Sigmoid colon (tissue), 7 donors: ENCODE results near the gene TMEM35B. TPM values are rescaled to one million over a fixed set of nuclear protein-coding genes. Genes with fewer than 3 reads are reported as not detected.
"Not testable (repeated sequence)": the region's sequence is repeated elsewhere in the genome, so short reads cannot be mapped to it uniquely, and the experiment has no call there.

Experiments used
- DNase-seq: peaks from one replicate; pipeline ENCODE4 v3.0.0-alpha.2; 2019
- H3K27ac ChIP-seq, 4 donors: fragments of 200-600 bp; sonication (generic); one replicate each; pipeline ENCODE4 v1.5.1; 2016 to 2019; ENCODE audit warnings: mild to moderate bottlenecking in 1 of 4
- H3K27me3 ChIP-seq, 3 donors: fragments of 200-600 bp; sonication (generic); one replicate each; pipeline ENCODE4 v1.5.1; 2019; ENCODE audit warnings: mild to moderate bottlenecking in 1 of 3
- H3K36me3 ChIP-seq, 4 donors: fragments of 200-600 bp; sonication (generic); one replicate each; pipeline ENCODE4 v1.5.1; 2016 to 2019
- H3K4me1 ChIP-seq, 4 donors: fragments of 200-600 bp; sonication (generic); one replicate each; pipeline ENCODE4 v1.5.1; 2017 to 2019
- H3K4me3 ChIP-seq, 4 donors: fragments of 200-600 bp; sonication (generic); one replicate each; pipeline ENCODE4 v1.5.1; 2017 to 2019; ENCODE audit warnings: mild to moderate bottlenecking in 2 of 4, moderate library complexity in 1 of 4
- H3K9me3 ChIP-seq, 4 donors: fragments of 200-600 bp in 3 of 4; sonication (generic) in 3 of 4; one replicate each; pipeline versions ENCODE4 v1.5.1 to v1.6.1; 2013 to 2019
- EP300 ChIP-seq, 4 donors: sonication (generic); formaldehyde crosslinking; IDR thresholded peaks; one replicate each; pipeline ENCODE4 v1.6.1; 2017; ENCODE audit warnings: antibody characterized with exemption in 4 of 4
- POLR2A ChIP-seq, 2 donors: fragments of 450-650 bp; IDR thresholded peaks; one replicate each; pipeline ENCODE4 v1.6.1; 2016; ENCODE audit warnings: antibody characterized with exemption in 2 of 2, mild to moderate bottlenecking in 2 of 2, moderate library complexity in 2 of 2
- POLR2AphosphoS5 ChIP-seq, 4 donors: sonication (generic); formaldehyde crosslinking; IDR thresholded peaks; one replicate each; pipeline ENCODE4 v1.6.1; 2017; ENCODE audit warnings: antibody characterized with exemption in 4 of 4
- WGBS, 2 donors: extraction: QIAGEN DNeasy Blood & Tissue Kit; methylation state at CpG; one replicate each; pipeline ENCODE4 v1.1.7; 2013; 5-methylcytosine and 5-hydroxymethylcytosine counted together
- intact Hi-C: fragments of 100-400 bp; cut with DNase I; formaldehyde crosslinking; loops from one replicate; pipeline ENCODE4 v1.15.1; 2023
- polyA plus RNA-seq, 3 donors: library from polyadenylated mRNA; stranded (reverse); fragments of 200-250 nt; gene quantifications; one replicate each; pipeline ENCODE4 v1.2.3, GENCODE V29; 2013
- small RNA-seq, 3 donors: library from RNA; depleted of rRNA; stranded (forward); fragments of <200 nt; gene quantifications; one replicate each; pipeline ENCODE3, GENCODE V24; 2016
- total RNA-seq, 4 donors: library from RNA; depleted of rRNA; stranded (reverse); fragments of >200 nt; gene quantifications; one replicate each; pipeline ENCODE4 v1.1.0, GENCODE V29; 2016
- TF ChIP-seq, protein P1 (sequence below), 4 experiments: fragments of 450-650 bp in 3 of 4; fragments of 200-600 bp in 1 of 4; IDR thresholded peaks; one replicate each; pipeline ENCODE4 v1.5.1; 2016 to 2019; ENCODE audit warnings: antibody characterized with exemption in 4 of 4, mild to moderate bottlenecking in 3 of 4, moderate library complexity in 2 of 4
- donor health status: healthy with polysubstance abuse.
- donor health status: Bipolar disorder and iron deficiency.
- donor health status: healthy.

TMEM35B gene
- total and polyA plus RNA-seq, 7 donors: 7.6 to 53.8 (median 22.0) TPM

DNA sequence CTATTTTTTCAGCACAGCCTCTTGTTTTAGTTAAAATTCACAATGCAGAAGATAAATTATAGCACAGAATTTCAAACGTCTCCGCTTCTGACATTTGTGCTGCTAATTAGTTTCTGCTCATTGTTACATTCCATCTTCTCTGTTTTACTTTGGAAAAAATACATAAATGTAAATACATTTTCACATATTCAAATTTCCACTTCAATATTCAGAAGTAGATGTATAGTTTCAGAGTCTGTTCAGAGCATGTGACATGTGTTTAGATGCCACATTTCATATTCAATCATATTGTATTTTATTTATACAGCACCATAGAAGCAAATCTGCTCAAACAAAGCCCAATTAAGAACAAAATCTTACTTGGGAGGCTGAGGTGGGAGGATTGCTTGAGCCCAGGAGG is 19.6 kb downstream of the TMEM35B start:
- Histone ChIP-seq H3K4me1 (no peaks in the 10 kb centered on the region), H3K27ac (no peak overlapping the region), H3K9me3 (peaks cover 0 to 3% (median 0%) of the 10 kb centered on the region in 4 donors), H3K4me3 (no peak overlapping the region), H3K27me3 (peaks cover 0 to 7% (median 0%) of the 10 kb centered on the region in 3 donors), H3K36me3 (no peaks in the 10 kb centered on the region)
- intact Hi-C loops: no loop called here
- TF ChIP-seq EP300 (IDR thresholded peaks at IDR 0.05): no peak
- TF ChIP-seq POLR2A (IDR thresholded peaks at IDR 0.05): no peak
- TF ChIP-seq, protein P1, sequence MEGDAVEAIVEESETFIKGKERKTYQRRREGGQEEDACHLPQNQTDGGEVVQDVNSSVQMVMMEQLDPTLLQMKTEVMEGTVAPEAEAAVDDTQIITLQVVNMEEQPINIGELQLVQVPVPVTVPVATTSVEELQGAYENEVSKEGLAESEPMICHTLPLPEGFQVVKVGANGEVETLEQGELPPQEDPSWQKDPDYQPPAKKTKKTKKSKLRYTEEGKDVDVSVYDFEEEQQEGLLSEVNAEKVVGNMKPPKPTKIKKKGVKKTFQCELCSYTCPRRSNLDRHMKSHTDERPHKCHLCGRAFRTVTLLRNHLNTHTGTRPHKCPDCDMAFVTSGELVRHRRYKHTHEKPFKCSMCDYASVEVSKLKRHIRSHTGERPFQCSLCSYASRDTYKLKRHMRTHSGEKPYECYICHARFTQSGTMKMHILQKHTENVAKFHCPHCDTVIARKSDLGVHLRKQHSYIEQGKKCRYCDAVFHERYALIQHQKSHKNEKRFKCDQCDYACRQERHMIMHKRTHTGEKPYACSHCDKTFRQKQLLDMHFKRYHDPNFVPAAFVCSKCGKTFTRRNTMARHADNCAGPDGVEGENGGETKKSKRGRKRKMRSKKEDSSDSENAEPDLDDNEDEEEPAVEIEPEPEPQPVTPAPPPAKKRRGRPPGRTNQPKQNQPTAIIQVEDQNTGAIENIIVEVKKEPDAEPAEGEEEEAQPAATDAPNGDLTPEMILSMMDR (IDR thresholded peaks at IDR 0.05): no peak
- no peak for TF ChIP-seq POLR2AphosphoS5 (IDR thresholded peaks at IDR 0.05)
- DNase-seq: no peak
- 87 to 92% methylated on average over 2 of the region's 2 CpGs for WGBS, 2 donors

DNA sequence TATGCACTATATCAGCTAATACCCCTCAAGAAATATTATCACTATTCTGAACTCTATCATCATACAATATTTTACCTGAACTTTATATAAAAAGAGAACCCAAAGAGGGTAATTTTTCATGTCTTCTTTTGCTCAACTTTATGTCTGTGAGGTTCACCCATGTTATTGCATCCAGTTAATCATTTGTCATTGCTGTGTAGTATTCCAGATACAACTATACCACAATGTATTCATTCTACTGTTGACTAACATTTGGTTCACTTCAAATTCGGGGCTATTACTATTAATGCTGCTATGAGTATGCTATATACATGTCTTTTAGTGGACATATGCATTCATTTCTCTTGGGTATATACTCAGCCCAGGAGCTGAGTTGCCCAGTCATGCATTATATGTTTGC is 34.7 kb downstream of the TMEM35B start:
- intact Hi-C loops: no loop called here
- H3K4me3 ChIP-seq: no peak overlapping the region

DNA sequence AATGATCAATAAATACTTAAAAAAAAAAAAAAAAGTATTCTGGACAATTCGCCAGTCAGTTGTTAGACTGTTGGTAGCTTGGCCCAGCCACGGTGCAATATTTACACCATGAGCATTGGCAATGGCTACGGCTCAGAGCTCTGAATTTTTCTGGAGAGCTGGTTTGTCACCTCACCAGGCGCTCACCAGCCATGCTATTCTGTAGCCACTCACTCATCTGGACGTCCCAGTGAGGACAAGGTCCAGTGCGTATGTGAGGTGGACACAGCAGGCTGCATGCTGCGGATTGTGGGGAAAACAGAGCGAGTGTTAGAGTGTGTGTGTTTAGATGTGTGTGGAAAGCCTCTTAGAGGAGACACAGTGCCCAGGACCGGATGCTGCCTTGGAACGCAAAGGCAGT is 36.4 kb downstream of the TMEM35B start:
- intact Hi-C loops, H3K9me3 ChIP-seq, H3K4me3 ChIP-seq, H3K27ac ChIP-seq, H3K4me1 ChIP-seq, DNase-seq, H3K36me3 ChIP-seq, H3K27me3 ChIP-seq: not testable (repeated sequence)
- WGBS, 2 donors: 91 to 93% methylated on average over 10 of the region's 10 CpGs

More for the DNA sequence above, 34.7 kb downstream of the TMEM35B start:
- Histone ChIP-seq H3K27ac (no peak overlapping the region), H3K27me3 (no peaks in the 10 kb centered on the region), H3K36me3 (no peaks in the 10 kb centered on the region), H3K4me1 (no peaks in the 10 kb centered on the region), H3K9me3 (no peaks in the 10 kb centered on the region)
- DNase-seq: no peak
- no peak for TF ChIP-seq POLR2AphosphoS5 (IDR thresholded peaks at IDR 0.05)
- no peak for TF ChIP-seq POLR2A (IDR thresholded peaks at IDR 0.05)
- TF ChIP-seq, protein P1 (IDR thresholded peaks at IDR 0.05): no peak
- TF ChIP-seq EP300 (IDR thresholded peaks at IDR 0.05): no peak
- 45 to 56% methylated on average over 1 of the region's 1 CpG for WGBS, 2 donors

DNA sequence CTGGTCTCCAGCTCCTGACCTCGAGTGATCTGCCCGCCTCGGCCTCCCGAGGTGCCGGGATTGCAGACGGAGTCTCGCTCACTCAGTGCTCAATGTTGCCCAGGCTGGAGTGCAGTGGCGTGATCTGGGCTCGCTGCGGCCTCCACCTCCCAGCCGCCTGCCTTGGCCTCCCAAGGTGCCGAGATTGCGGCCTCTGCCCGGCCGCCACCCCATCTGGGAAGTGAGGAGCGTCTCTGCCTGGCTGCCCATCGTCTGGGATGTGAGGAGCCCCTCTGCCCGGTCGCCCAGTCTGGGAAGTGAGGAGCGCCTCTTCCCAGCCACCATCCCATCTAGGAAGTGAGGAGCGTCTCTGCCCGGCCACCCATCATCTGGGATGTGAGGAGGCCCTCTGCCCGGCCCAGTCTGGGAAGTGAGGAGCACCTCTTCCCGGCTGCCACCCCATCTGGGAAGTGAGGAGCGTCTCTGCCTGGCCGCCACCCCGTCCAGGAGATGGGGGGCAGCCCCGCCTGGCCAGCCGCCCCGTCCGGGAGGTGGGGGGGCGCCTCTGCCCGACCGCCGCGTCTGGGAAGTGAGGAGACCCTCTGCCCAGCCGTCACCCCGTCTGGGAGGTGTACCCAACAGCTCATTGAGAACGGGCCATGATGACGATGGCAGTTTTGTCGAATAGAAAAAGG is 37.4 kb downstream of the TMEM35B start:
- 93 to 95% methylated on average over 41 of the region's 41 CpGs for WGBS, 2 donors
- H3K27ac ChIP-seq, DNase-seq, H3K4me1 ChIP-seq, H3K4me3 ChIP-seq, H3K36me3 ChIP-seq, H3K27me3 ChIP-seq, intact Hi-C loops, H3K9me3 ChIP-seq: not testable (repeated sequence)

DNA sequence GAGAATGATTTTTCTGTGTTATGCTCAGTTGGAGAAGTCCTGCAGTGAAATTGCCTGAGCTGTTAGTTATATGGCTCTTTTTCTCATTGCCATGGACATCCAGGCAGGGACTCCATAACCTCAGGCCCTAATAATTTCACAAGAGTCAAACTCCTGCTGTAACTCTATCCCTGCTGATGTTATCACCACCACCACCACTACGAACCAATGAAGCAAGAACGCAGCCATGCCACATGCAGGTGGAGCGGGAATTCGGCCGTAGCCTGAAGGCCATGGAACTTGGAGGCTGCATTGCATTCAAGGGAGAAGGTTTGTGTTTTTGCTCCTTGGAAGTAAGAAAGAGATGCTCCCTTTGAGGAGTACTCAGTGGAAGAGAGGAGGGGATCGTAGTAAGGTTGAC is 38.9 kb downstream of the TMEM35B start:
- intact Hi-C loops: no loop called here
- WGBS, 2 donors: 93% methylated on average over 6 of the region's 6 CpGs

DNA sequence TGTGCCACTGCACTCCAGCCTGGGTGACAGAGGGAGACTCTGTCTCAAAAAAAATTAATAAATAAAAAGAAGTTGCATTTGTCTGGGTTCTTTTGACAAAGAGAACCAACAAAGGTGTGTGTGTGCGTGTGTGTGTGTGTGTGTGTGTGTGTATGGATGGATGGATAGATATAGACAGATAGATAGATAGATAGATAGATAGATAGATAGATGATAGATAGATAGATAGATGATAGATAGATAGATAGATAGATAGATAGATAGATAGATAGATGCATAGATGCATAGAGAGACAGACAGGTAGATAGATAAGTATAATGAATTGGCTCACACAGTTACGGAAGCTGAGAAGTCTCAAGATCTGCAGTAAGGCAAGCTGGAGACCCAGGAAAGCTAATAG is 43.3 kb downstream of the TMEM35B start:
- intact Hi-C loops, H3K27ac ChIP-seq, H3K4me1 ChIP-seq, H3K4me3 ChIP-seq, H3K27me3 ChIP-seq, H3K36me3 ChIP-seq, DNase-seq, H3K9me3 ChIP-seq: not testable (repeated sequence)
- WGBS, 2 donors: 88 to 94% methylated on average over 2 of the region's 2 CpGs

More for the DNA sequence above, 38.9 kb downstream of the TMEM35B start:
- Histone ChIP-seq H3K27me3 (no peaks in the 10 kb centered on the region), H3K4me3 (no peak overlapping the region), H3K27ac (no peak overlapping the region), H3K9me3 (no peaks in the 10 kb centered on the region), H3K36me3 (no peaks in the 10 kb centered on the region), H3K4me1 (no peaks in the 10 kb centered on the region)
- DNase-seq: no peak
- TF ChIP-seq POLR2AphosphoS5 (IDR thresholded peaks at IDR 0.05) (no peak), POLR2A (IDR thresholded peaks at IDR 0.05) (no peak)

Small RNA genes within 50 kb of the gene (small RNA-seq; reads per million reads assigned to genes)
- gene TMEM35B: 0 reads per million in 3 donors

Other genes starting within 250 kb of the TMEM35B start
- not detected for gene GJB5, start 230.3 kb downstream of the TMEM35B start, total RNA-seq
- under 1 TPM in 1 of 3 donors, not detected in 2; 0.69 TPM for gene GJB5, start 230.3 kb downstream of the TMEM35B start, polyA plus RNA-seq
- not detected for gene GJB4, start 225.6 kb downstream of the TMEM35B start, total RNA-seq
- gene GJB4, start 225.6 kb downstream of the TMEM35B start, polyA plus RNA-seq: under 1 TPM in 1 of 3 donors, not detected in 2; 0.39 TPM
- gene GJB3, start 204.1 kb downstream of the TMEM35B start, total RNA-seq: not detected
- gene GJB3, start 204.1 kb downstream of the TMEM35B start, polyA plus RNA-seq: 10 to 100 TPM in 1 of 3 donors, 1 to 10 TPM in 2; 1.2 to 11.0 (median 1.8) TPM
- 10 to 100 TPM in 1 of 4 donors, 1 to 10 TPM in 3; 3.3 to 14.7 (median 7.6) TPM for gene GJA4, start 192.3 kb downstream of the TMEM35B start, total RNA-seq
- gene GJA4, start 192.3 kb downstream of the TMEM35B start, polyA plus RNA-seq: 1 to 10 TPM in 1 of 3 donors, under 1 TPM in 1, not detected in 1; 0.60 to 8.3 TPM
- gene SMIM12, start 125.6 kb downstream of the TMEM35B start, total RNA-seq: 10 to 100 TPM; 18.0 to 25.3 (median 23.7) TPM
- 10 to 100 TPM; 43.2 to 63.1 (median 45.1) TPM for gene SMIM12, start 125.6 kb downstream of the TMEM35B start, polyA plus RNA-seq
- gene DLGAP3, start 55.7 kb downstream of the TMEM35B start, total RNA-seq: under 1 TPM; 0.36 to 0.68 (median 0.52) TPM
- gene DLGAP3, start 55.7 kb downstream of the TMEM35B start, polyA plus RNA-seq: under 1 TPM in 1 of 3 donors, not detected in 2; 0.63 TPM
- 10 to 100 TPM; 12.3 to 18.0 (median 14.5) TPM for gene ZMYM6, start 46.6 kb upstream of the TMEM35B start, total RNA-seq
- 1 to 10 TPM; 5.4 to 8.7 (median 6.7) TPM for gene ZMYM6, start 46.6 kb upstream of the TMEM35B start, polyA plus RNA-seq
- 10 to 100 TPM; 13.0 to 29.6 (median 19.3) TPM for gene ZMYM1, start 94.0 kb upstream of the TMEM35B start, total RNA-seq
- gene ZMYM1, start 94.0 kb upstream of the TMEM35B start, polyA plus RNA-seq: 1 to 10 TPM; 1.8 to 3.7 (median 2.1) TPM
- gene SFPQ, start 207.8 kb upstream of the TMEM35B start, total RNA-seq: 100 to 1,000 TPM; 118 to 194 (median 153) TPM
- 100 to 1,000 TPM in 1 of 3 donors, 10 to 100 TPM in 2; 55.9 to 152 (median 56.4) TPM for gene SFPQ, start 207.8 kb upstream of the TMEM35B start, polyA plus RNA-seq